RWPE2 (cell line): ENCODE data around the gene BPIFB6.

Source experiments
- ATAC-seq: fragments of 200-7000 bp; cut with Tn5 transposase; 3 replicates; pipeline ENCODE4 v1.9.1; 2021; ENCODE audit warnings: low read depth
- DNase-seq: peaks from one replicate; pipeline ENCODE4 v3.0.0-alpha.2; 2020; ENCODE audit warnings: low spot score
- H3K27ac ChIP-seq: fragments of 450-650 bp; 2 replicates; pipeline ENCODE4 v1.5.1; 2017; ENCODE audit warnings: mild to moderate bottlenecking; ENCODE audit not compliant: poor library complexity, severe bottlenecking
- H3K27me3 ChIP-seq: fragments of 250-450 bp; sonication (Bioruptor Pico); 2 replicates; pipeline ENCODE4 v1.5.1; 2021; ENCODE audit warnings: mild to moderate bottlenecking, moderate library complexity; ENCODE audit not compliant: insufficient read depth, poor library complexity, severe bottlenecking
- H3K36me3 ChIP-seq: fragments of 250-450 bp; sonication (Bioruptor Pico); 2 replicates; pipeline ENCODE4 v1.5.1; 2020; ENCODE audit warnings: low read depth, mild to moderate bottlenecking, moderate library complexity
- H3K4me1 ChIP-seq: fragments of 250-450 bp; sonication (Bioruptor Pico); 2 replicates; pipeline ENCODE4 v1.5.1; 2021; ENCODE audit warnings: mild to moderate bottlenecking, moderate library complexity; ENCODE audit not compliant: insufficient read depth, poor library complexity, severe bottlenecking
- H3K4me3 ChIP-seq: fragments of 250-450 bp; sonication (Bioruptor Pico); 2 replicates; pipeline ENCODE4 v1.5.1; 2021; ENCODE audit warnings: mild to moderate bottlenecking, moderate library complexity; ENCODE audit not compliant: severe bottlenecking
- H3K9me3 ChIP-seq: fragments of 250-450 bp; sonication (Bioruptor Pico); 2 replicates; pipeline ENCODE4 v1.5.1; 2021; ENCODE audit warnings: mild to moderate bottlenecking, moderate library complexity; ENCODE audit not compliant: severe bottlenecking
- CTCF ChIP-seq: fragments of 450-650 bp; IDR thresholded peaks from one replicate; pipeline ENCODE4 v1.5.1; 2017; ENCODE audit warnings: mild to moderate bottlenecking, moderate library complexity; ENCODE audit not compliant: poor library complexity, severe bottlenecking

Gene BPIFB6

GRCh38 chr20:33064572-33065287, 33.3 kb downstream of the BPIFB6 start:
- H3K4me1 ChIP-seq, result no peaks in the 10 kb centered on the region
- no peak overlapping the region for H3K4me3 ChIP-seq
- no peak overlapping the region for H3K27ac ChIP-seq
- no peak for TF ChIP-seq CTCF
- DNase-seq (peak; percentile 84), ATAC-seq (no peak)
- H3K27me3 ChIP-seq, result no peaks in the 10 kb centered on the region
- H3K9me3 ChIP-seq, result no peaks in the 10 kb centered on the region
- H3K36me3 ChIP-seq, result no peaks in the 10 kb centered on the region

GRCh38 chr20:33065785-33066184, 34.3 kb downstream of the BPIFB6 start:
- Histone ChIP-seq H3K36me3 (no peaks in the 10 kb centered on the region), H3K4me1 (no peaks in the 10 kb centered on the region), H3K27me3 (no peaks in the 10 kb centered on the region), H3K9me3 (no peaks in the 10 kb centered on the region), H3K4me3 (no peak overlapping the region), H3K27ac (no peak overlapping the region)
- TF ChIP-seq CTCF, result no peak
- DNase-seq (peak; percentile 86), ATAC-seq (peak; percentile 84)

GRCh38 chr20:33067806-33068205, 36.4 kb downstream of the BPIFB6 start:
- Histone ChIP-seq H3K4me1 (no peaks in the 10 kb centered on the region), H3K36me3 (no peaks in the 10 kb centered on the region), H3K4me3 (no peak overlapping the region), H3K27me3 (no peaks in the 10 kb centered on the region), H3K9me3 (no peaks in the 10 kb centered on the region), H3K27ac (no peak overlapping the region)
- DNase-seq (no peak), ATAC-seq (no peak)
- no peak for TF ChIP-seq CTCF

GRCh38 chr20:33068251-33068939, 36.9 kb downstream of the BPIFB6 start:
- Histone ChIP-seq H3K9me3 (no peaks in the 10 kb centered on the region), H3K4me3 (no peak overlapping the region), H3K36me3 (no peaks in the 10 kb centered on the region), H3K27ac (no peak overlapping the region), H3K27me3 (no peaks in the 10 kb centered on the region), H3K4me1 (no peaks in the 10 kb centered on the region)
- ATAC-seq, result no peak
- TF ChIP-seq CTCF, result no peak
- DNase-seq, result peak; percentile 72

- Histone ChIP-seq H3K36me3 (no peaks in the 10 kb centered on the region), H3K27me3 (no peaks in the 10 kb centered on the region), H3K4me1 (no peaks in the 10 kb centered on the region), H3K27ac (no peak overlapping the region), H3K4me3 (no peak overlapping the region), H3K9me3 (no peaks in the 10 kb centered on the region)
- no peak for ATAC-seq
- peak; percentile 75 for DNase-seq
- TF ChIP-seq CTCF, result no peak
Measured at GRCh38 chr20:33069673-33070072, 38.2 kb downstream of the BPIFB6 start.
